OCI-LY7 (cell line): ENCODE results near the gene MEIOB. TPM values are rescaled to one million over a fixed set of nuclear protein-coding genes. Genes with fewer than 3 reads are reported as not detected.

Experiments
- BruUV-seq: library from RNA; stranded (reverse); fragments of 400-500 nt; replicated peaks from 2 replicates; lab custom pipeline; 2021; lab: Mats Ljungman, UMichigan
- CTCF ChIA-PET: fragments of 300-600 bp; sonication (Branson Sonifier 250); formaldehyde crosslinking; loops from one replicate; lab custom pipeline; 2022; ENCODE audit warnings: antibody characterized with exemption; ENCODE audit not compliant: unreplicated experiment; lab: Charles Lee
- POLR2A ChIA-PET: fragments of 300-600 bp; sonication (Branson Sonifier 250); formaldehyde crosslinking; loops from one replicate; lab custom pipeline; 2022; ENCODE audit warnings: antibody characterized with exemption; lab: Charles Lee
- DNase-seq: peaks from one replicate; pipeline ENCODE4 v3.0.0-alpha.2; 2015; ENCODE audit warnings: low spot score
- H2AFZ ChIP-seq: fragments of 200-600 bp; sonication (generic), shearing (Covaris generic); 2 replicates; pipeline ENCODE4 v1.6.1; 2014; ENCODE audit warnings: mild to moderate bottlenecking, antibody characterized with exemption, low read length, moderate library complexity
- H3K27ac ChIP-seq: fragments of 200-600 bp; sonication (generic); 2 replicates; pipeline ENCODE4 v1.5.1; 2014; ENCODE audit warnings: mixed run types, low read depth, mild to moderate bottlenecking, moderate library complexity, low read length, inconsistent platforms; ENCODE audit not compliant: poor library complexity, severe bottlenecking
- H3K36me3 ChIP-seq: fragments of 200-600 bp; sonication (generic); 2 replicates; pipeline ENCODE4 v1.6.1; 2014; ENCODE audit warnings: mild to moderate bottlenecking, antibody characterized with exemption, low read length, moderate library complexity, mixed read lengths; ENCODE audit not compliant: insufficient read depth
- H3K4me1 ChIP-seq: fragments of 200-600 bp; sonication (generic); 2 replicates; pipeline ENCODE4 v1.5.1; 2014; ENCODE audit warnings: mild to moderate bottlenecking, low read length; ENCODE audit not compliant: insufficient read depth, poor library complexity, severe bottlenecking
- H3K4me2 ChIP-seq: fragments of 200-600 bp; sonication (generic); 2 replicates; pipeline ENCODE4 v1.6.1; 2014; ENCODE audit warnings: mild to moderate bottlenecking, low read length
- H3K4me3 ChIP-seq: fragments of 200-600 bp; sonication (generic); 2 replicates; pipeline ENCODE4 v1.5.1; 2014; ENCODE audit warnings: mild to moderate bottlenecking, low read depth, low read length; ENCODE audit not compliant: poor library complexity, severe bottlenecking
- H3K79me2 ChIP-seq: fragments of 200-600 bp; sonication (generic); 2 replicates; pipeline ENCODE4 v1.6.1; 2016; ENCODE audit warnings: low read depth, mild to moderate bottlenecking, low read length, moderate library complexity, mixed read lengths; ENCODE audit not compliant: insufficient read depth
- H3K9me2 ChIP-seq: fragments of 200-600 bp; sonication (generic); 2 replicates; pipeline ENCODE4 v1.6.1; 2016; ENCODE audit warnings: mild to moderate bottlenecking, low read length, mixed read lengths; ENCODE audit not compliant: insufficient read depth
- H3K9me3 ChIP-seq: fragments of 200-600 bp; sonication (generic); 2 replicates; pipeline ENCODE4 v1.6.1; 2014; ENCODE audit warnings: mild to moderate bottlenecking, mixed run types, low read length, mixed read lengths
- H4K20me1 ChIP-seq: fragments of 200-600 bp; sonication (generic); 2 replicates; pipeline ENCODE4 v1.6.1; 2014; ENCODE audit warnings: mild to moderate bottlenecking, antibody characterized with exemption, low read length, moderate library complexity, mixed read lengths; ENCODE audit not compliant: insufficient read depth
- CTCF ChIP-seq: fragments of 200-600 bp; sonication (generic); conservative IDR thresholded peaks from 2 replicates; pipeline ENCODE4 v1.5.1; 2014; ENCODE audit warnings: mild to moderate bottlenecking, antibody characterized with exemption, low read length, moderate library complexity, mixed read lengths
- EZH2phosphoT487 ChIP-seq: fragments of 200-600 bp; sonication (generic); IDR thresholded peaks from 2 replicates; pipeline ENCODE4 v1.6.1; 2018; ENCODE audit warnings: low read depth, borderline replicate concordance, mild to moderate bottlenecking, mixed run types, antibody characterized with exemption, low read length, moderate library complexity, mixed read lengths
- intact Hi-C: fragments of 100-400 bp; cut with micrococcal nuclease; formaldehyde crosslinking; loops from one replicate; pipeline ENCODE4 v1.10.0; 2022; ENCODE audit not compliant: unreplicated experiment
- total RNA-seq, 2 experiments: library from RNA; depleted of rRNA in 1 of 2; stranded (reverse); fragments of >200 nt in 1 of 2; shearing (Covaris generic) in 1 of 2; gene quantifications; 2 replicates each; pipeline ENCODE4 v1.2.3, GENCODE V29; 2014 to 2022

Gene MEIOB
- total RNA-seq, 2 experiments from 2014 or later, result not detected

DNA sequence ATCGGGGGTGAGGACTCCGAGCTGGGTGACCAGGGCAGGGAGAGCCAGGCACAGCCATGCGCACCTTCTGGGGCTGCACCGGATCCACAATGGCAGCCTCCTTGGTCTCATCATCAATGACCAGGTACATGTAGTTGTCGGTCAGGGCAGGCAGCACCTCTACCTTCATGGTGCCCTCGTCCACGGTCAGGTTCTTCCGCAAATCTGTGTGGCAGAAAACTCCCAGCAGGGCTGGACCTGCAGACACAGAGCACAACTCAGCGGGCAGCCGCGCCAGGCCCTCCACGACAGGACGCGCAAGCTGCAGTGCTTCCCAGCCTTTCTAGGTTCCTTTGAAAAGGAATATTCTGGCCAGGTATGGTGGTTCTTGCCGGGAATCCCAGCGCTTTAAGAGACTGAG lies 49.2 kb downstream of the MEIOB start:
- DNase-seq, result no peak
- TF ChIP-seq CTCF (no peak), EZH2phosphoT487 (no peak)
- CTCF ChIA-PET, result interaction anchor here (0.6 kb wide), 1 partner anchor 106 kb away, joined by 3 read pairs; no protein-coding TSS in a partner anchor
- Histone ChIP-seq H3K4me3 (no peak overlapping the region), H2AFZ (no peak overlapping the region), H3K9me2 (no peaks in the 10 kb centered on the region), H3K27ac (no peak overlapping the region), H3K36me3 (no peaks in the 10 kb centered on the region), H3K79me2 (no peaks in the 10 kb centered on the region), H3K9me3 (no peaks in the 10 kb centered on the region), H3K4me2 (no peak overlapping the region), H3K4me1 (peaks cover 9% of the 10 kb centered on the region), H4K20me1 (no peaks in the 10 kb centered on the region)
- no TSS peak for BruUV-seq
- intact Hi-C loops, result no loop called here
- POLR2A ChIA-PET, result interaction anchor here (0.5 kb wide), 1 partner anchor 118 kb away, joined by 3 read pairs; no protein-coding TSS in a partner anchor

GRCh38 chr16:1821861-1822611 lies 49.9 kb downstream of the MEIOB start:
- ChIA-PET CTCF (interaction anchor here (0.6 kb wide), 1 partner anchor 107 kb away, joined by 3 read pairs; no protein-coding TSS in a partner anchor), POLR2A (no interaction called here)
- no peak overlapping the region for H3K4me3 ChIP-seq
- H3K4me1 ChIP-seq, result peaks cover 4% of the 10 kb centered on the region
- H3K4me2 ChIP-seq, result no peak overlapping the region
- TF ChIP-seq EZH2phosphoT487 (no peak), CTCF (no peak)
- no peaks in the 10 kb centered on the region for H3K79me2 ChIP-seq
- no peak overlapping the region for H3K27ac ChIP-seq
- BruUV-seq, result no TSS peak
- no peaks in the 10 kb centered on the region for H3K36me3 ChIP-seq
- no peak for DNase-seq
- intact Hi-C loops, result no loop called here
- H3K9me3 ChIP-seq, result no peaks in the 10 kb centered on the region
- no peaks in the 10 kb centered on the region for H3K9me2 ChIP-seq
- H2AFZ ChIP-seq, result no peak overlapping the region
- no peaks in the 10 kb centered on the region for H4K20me1 ChIP-seq

DNA sequence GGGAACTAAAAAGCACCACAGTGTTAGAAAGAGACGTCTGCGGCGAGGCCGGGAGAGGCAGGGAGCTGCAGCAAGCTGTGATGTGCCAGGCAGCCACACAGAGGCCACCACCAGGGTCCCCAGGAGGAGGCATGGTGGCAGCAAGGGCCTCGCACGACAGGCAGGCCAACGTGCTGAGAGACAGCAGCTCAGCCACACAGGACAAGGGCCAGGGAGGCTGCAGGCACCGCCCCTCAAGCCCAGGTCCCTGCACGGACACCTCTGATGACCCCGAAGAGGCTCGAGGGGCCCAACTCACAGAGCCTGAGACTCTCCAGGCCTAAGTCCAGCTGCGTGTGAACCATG lies 51.0 kb downstream of the MEIOB start:
- Histone ChIP-seq H3K4me1 (peaks cover 4% of the 10 kb centered on the region), H3K4me3 (no peak overlapping the region), H3K9me2 (no peaks in the 10 kb centered on the region), H3K79me2 (no peaks in the 10 kb centered on the region), H3K9me3 (no peaks in the 10 kb centered on the region), H3K36me3 (no peaks in the 10 kb centered on the region), H4K20me1 (no peaks in the 10 kb centered on the region), H3K27ac (no peak overlapping the region), H2AFZ (no peak overlapping the region), H3K4me2 (no peak overlapping the region)
- BruUV-seq, result no TSS peak
- no peak for DNase-seq
- intact Hi-C loops, result no loop called here
- no peak for TF ChIP-seq CTCF
- TF ChIP-seq EZH2phosphoT487, result no peak
- POLR2A ChIA-PET, result no interaction called here
- CTCF ChIA-PET, result no interaction called here
